ENCODE results near the gene JAG2. TPM values are rescaled to one million over a fixed set of nuclear protein-coding genes. Genes with fewer than 3 reads are reported as not detected.

Gene JAG2
- total and polyA plus RNA-seq, 12 donors = 18.5 to 45.5 (median 26.3) TPM

DNA sequence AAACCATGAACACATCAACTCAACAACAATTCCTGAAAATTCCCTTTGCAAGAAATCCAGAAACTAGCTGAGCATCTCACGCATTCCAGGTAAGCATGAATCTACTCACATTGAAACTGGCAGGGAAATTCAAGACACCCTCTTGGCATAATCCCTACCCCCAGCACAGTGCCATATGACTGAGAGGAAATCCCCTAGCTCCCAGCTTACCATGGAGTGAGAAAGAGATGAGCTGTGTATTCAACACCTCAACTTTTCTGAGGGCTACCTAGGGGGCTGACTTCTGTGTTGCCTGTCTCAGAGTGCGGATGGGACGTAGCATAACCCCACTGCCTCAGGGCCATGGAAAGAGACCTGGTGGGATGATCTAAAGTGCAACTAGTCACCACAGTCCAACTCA lies 65.7 kb downstream of the JAG2 start:
- Histone ChIP-seq H3K9me3 (peaks cover 0 to 19% (median 0%) of the 10 kb centered on the region in 11 donors), H3K4me1 (no peaks in the 10 kb centered on the region), H3K27me3 (peaks cover 0 to 41% (median 12%) of the 10 kb centered on the region in 7 donors), H3K36me3 (no peaks in the 10 kb centered on the region), H3K27ac (no peak overlapping the region), H3K4me3 (no peak overlapping the region)
- ATAC-seq (no peak), DNase-seq (no peak)
- WGBS, 2 donors = 94 to 96% methylated on average over 3 of the region's 3 CpGs
- TF ChIP-seq CTCF (IDR thresholded peaks at IDR 0.05) = no peak
- intact Hi-C loops (cut with DNase I) = no loop called here

GRCh38 chr14:105102361-105102870 lies 66.2 kb downstream of the JAG2 start:
- 86 to 94% methylated on average over 7 of the region's 7 CpGs for WGBS, 2 donors
- TF ChIP-seq CTCF (IDR thresholded peaks at IDR 0.05) = no peak
- intact Hi-C loops (cut with DNase I) = no loop called here
- no peak overlapping the region for H3K27ac ChIP-seq
- no peaks in the 10 kb centered on the region for H3K4me1 ChIP-seq
- H3K36me3 ChIP-seq = no peaks in the 10 kb centered on the region
- no peak overlapping the region for H3K4me3 ChIP-seq
- no peak for DNase-seq
- peaks cover 0 to 19% (median 0%) of the 10 kb centered on the region in 11 donors for H3K9me3 ChIP-seq
- no peak for ATAC-seq
- H3K27me3 ChIP-seq = peaks cover 0 to 41% (median 12%) of the 10 kb centered on the region in 7 donors

GRCh38 chr14:105100910-105101309 lies 67.7 kb downstream of the JAG2 start:
- no peak for ATAC-seq
- peaks cover 0 to 19% (median 0%) of the 10 kb centered on the region in 11 donors for H3K9me3 ChIP-seq

DNA sequence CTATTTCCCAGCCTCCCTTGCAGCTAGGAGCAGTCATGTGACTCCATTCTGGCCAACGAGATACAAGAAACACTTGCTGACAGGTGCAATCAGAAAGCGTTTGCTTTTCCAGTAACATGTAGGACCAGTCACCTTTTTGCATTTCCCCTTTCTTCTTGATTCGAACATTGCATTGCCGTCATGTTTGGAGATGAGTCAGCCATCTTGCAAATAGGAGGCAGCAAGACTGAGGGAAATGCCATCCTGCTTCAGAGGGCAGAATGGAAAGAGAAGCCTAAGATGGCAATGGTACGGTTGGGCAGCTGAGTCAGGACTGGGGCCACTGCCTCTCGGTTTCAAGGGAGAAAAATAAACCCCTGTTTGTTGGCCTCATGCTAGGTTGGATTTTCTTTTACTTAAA lies 68.8 kb downstream of the JAG2 start:
- H3K4me1 ChIP-seq = no peaks in the 10 kb centered on the region
- H3K4me3 ChIP-seq = no peak overlapping the region
- 79 to 85% methylated on average over 6 of the region's 6 CpGs for WGBS, 2 donors
- intact Hi-C loops (cut with DNase I) = loop anchor here in 3 of 10 donors (10.0 kb wide), 4 partner anchors 65 to 255 kb away; partner anchors contain the start of gene JAG2 (in 1 of the 3)
- no peaks in the 10 kb centered on the region for H3K36me3 ChIP-seq
- DNase-seq = no peak
- H3K27ac ChIP-seq = no peak overlapping the region
- peaks cover 0 to 20% (median 12%) of the 10 kb centered on the region in 7 donors for H3K27me3 ChIP-seq
- no peak for ATAC-seq
- no peak for TF ChIP-seq CTCF (IDR thresholded peaks at IDR 0.05)
- peaks cover 0 to 19% (median 0%) of the 10 kb centered on the region in 11 donors for H3K9me3 ChIP-seq

More at GRCh38 chr14:105100910-105101309, 67.7 kb downstream of the JAG2 start:
- no peaks in the 10 kb centered on the region for H3K36me3 ChIP-seq
- H3K27me3 ChIP-seq = peaks cover 0 to 29% (median 12%) of the 10 kb centered on the region in 7 donors
- no peak for DNase-seq
- H3K27ac ChIP-seq = no peak overlapping the region
- TF ChIP-seq CTCF (IDR thresholded peaks at IDR 0.05) = no peak
- H3K4me1 ChIP-seq = no peaks in the 10 kb centered on the region
- WGBS, 2 donors = 90 to 91% methylated on average over 4 of the region's 4 CpGs
- H3K4me3 ChIP-seq = no peak overlapping the region
- intact Hi-C loops (cut with DNase I) = no loop called here
